Fibroblast of villous mesenchyme (primary cell): ENCODE measurements around the gene ADCY7. TPM values are rescaled to one million over a fixed set of nuclear protein-coding genes. Genes with fewer than 3 reads are reported as not detected.

ENCODE experiments used
- DNase-seq: peaks from one replicate; pipeline ENCODE4 v3.0.0-alpha.2; 2010; ENCODE audit warnings: low read depth
- H3K4me3 ChIP-seq: 2 replicates; pipeline ENCODE4 v1.5.1; 2011; ENCODE audit warnings: low read depth, mild to moderate bottlenecking, low read length
- total RNA-seq: library from RNA; depleted of rRNA; stranded (reverse); fragments of >200 nt; gene quantifications from 2 replicates; pipeline ENCODE4 v1.2.3, GENCODE V29; 2012
- TF ChIP-seq, protein P1 (sequence below): IDR thresholded peaks from 2 replicates; pipeline ENCODE4 v1.5.1; 2012; ENCODE audit warnings: low read depth, mild to moderate bottlenecking, low read length; ENCODE audit not compliant: insufficient read depth

The ADCY7 gene
- total RNA-seq, 1 donor, result 44.9 TPM

DNA sequence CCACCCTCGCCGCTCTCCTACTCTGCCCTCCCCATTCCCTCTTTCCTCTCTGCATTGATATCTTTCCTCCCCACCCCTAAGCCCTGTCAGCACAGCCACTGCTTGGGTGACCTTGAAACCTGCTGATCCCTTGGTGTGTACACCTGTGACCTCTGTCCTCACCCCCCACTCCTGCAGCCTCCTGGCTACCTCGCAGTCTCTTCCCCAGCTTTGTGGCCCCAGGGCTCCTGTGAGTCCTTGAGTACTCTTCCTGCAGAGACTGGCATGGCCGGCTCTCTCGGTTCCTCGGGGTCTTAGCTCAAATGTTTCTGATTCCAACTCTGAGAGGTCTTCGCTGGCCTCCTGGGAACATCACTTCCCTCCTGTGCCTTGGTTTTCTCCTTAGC is 31.7 kb downstream of the ADCY7 start:
- DNase-seq, result no peak
- TF ChIP-seq, protein P1, sequence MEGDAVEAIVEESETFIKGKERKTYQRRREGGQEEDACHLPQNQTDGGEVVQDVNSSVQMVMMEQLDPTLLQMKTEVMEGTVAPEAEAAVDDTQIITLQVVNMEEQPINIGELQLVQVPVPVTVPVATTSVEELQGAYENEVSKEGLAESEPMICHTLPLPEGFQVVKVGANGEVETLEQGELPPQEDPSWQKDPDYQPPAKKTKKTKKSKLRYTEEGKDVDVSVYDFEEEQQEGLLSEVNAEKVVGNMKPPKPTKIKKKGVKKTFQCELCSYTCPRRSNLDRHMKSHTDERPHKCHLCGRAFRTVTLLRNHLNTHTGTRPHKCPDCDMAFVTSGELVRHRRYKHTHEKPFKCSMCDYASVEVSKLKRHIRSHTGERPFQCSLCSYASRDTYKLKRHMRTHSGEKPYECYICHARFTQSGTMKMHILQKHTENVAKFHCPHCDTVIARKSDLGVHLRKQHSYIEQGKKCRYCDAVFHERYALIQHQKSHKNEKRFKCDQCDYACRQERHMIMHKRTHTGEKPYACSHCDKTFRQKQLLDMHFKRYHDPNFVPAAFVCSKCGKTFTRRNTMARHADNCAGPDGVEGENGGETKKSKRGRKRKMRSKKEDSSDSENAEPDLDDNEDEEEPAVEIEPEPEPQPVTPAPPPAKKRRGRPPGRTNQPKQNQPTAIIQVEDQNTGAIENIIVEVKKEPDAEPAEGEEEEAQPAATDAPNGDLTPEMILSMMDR, result no peak
- H3K4me3 ChIP-seq, result no peak overlapping the region

DNA sequence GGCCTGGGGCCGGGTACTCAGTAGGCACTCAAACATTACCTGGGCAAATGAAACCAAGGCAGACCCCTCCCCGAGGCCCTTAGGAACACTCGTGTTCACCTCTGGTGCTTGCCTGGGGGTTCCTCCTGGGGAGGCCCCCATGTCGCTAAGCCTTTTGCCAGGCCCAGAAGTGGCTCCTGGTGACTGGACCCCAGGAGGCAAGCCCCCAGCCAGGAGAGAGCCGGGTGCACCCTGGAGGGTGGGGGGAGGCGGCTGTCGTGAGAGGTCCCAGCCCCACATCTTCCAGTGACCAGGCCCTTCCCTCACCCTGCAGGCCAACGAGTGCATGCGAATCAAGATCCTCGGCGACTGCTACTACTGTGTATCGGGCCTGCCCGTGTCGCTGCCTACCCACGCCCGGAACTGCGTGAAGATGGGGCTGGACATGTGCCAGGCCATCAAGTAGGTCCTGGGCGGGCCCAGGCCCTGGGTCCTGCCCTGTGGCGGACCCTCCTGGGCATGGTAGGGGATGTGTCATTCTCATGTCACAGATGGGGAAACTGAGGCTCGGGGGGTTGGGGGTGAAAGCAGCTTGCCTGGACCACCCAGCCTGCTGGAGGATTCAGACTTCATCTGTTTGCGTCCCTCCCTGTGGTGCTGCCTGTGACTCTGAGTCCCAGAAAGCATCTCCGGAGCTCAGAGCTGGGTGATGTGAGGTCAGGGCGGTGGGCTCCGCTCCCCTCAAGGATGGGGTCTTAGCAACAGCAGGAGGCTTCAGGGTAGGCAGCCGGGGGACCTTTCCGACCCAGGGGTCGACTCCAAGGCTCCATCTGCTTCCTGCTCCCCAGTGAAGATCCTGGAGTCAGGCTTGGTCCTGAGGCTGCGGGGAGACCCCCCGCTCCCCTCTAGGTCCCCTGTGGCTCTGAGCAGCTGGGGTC is 32.5 kb downstream of the ADCY7 start:
- no peak overlapping the region for H3K4me3 ChIP-seq
- no peak for DNase-seq
- TF ChIP-seq, protein P1, result no peak

DNA sequence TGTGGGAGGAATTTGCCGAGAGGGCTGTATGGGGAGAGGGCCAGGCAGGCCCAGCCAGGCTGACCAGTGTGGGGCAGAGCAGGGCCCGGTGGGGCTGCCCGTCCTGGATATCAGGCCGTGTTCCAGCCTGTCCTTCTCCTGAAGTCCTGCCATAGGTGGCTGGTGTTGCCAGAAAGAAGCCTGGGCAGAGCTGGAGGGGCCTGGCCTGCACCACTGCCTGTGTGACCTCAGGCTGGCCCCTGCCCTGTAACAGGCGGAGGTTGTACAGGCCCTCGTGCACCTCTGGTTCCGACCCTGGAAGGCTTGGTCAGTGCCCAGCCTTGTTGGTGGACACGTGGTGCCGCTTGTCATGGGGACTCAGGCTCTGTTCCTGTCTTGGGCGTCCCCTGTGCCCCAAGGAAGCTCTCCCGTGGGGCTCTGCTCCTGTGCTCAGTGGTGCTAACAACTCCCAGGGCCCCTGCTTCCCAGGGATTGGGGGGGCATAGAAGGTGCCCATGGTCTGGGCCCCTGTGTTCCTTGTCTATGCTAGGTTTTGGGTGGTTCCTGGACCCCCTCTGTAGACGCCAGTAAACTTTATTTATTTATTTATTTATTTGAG is 33.3 kb downstream of the ADCY7 start:
- DNase-seq, result no peak
- TF ChIP-seq, protein P1, result no peak
- H3K4me3 ChIP-seq, result no peak overlapping the region

DNA sequence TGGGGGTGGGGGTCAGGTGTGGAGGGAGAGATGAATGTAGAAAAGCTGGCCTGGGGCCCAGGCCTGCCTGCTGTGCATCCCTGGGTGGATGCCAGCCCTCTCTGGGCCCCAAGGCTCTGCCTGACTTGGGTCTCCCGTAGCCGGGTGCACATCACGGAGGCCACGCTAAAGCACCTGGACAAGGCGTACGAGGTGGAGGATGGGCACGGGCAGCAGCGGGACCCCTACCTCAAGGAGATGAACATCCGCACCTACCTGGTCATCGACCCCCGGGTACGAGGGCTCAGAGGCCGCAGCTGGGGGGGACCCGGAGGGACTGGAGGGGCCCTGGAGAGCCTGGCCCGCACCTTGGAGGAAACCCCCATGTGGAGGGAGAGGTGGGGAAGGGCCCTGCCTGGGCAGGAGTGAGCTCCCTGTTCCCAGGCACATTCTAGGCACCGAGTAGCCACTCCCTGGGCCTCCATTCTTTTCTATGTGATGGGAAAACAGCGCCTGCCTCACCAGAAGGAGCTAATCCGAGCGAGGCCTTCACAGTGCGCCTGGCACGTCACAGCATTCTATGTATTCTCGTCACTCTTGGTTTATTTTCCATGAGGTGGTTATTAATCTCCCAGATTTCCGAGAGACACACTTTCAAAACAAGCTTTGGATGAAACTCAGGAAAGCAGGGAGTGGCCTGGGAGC is 34.7 kb downstream of the ADCY7 start:
- TF ChIP-seq, protein P1, result no peak
- no peak overlapping the region for H3K4me3 ChIP-seq
- peak; percentile 35 for DNase-seq

DNA sequence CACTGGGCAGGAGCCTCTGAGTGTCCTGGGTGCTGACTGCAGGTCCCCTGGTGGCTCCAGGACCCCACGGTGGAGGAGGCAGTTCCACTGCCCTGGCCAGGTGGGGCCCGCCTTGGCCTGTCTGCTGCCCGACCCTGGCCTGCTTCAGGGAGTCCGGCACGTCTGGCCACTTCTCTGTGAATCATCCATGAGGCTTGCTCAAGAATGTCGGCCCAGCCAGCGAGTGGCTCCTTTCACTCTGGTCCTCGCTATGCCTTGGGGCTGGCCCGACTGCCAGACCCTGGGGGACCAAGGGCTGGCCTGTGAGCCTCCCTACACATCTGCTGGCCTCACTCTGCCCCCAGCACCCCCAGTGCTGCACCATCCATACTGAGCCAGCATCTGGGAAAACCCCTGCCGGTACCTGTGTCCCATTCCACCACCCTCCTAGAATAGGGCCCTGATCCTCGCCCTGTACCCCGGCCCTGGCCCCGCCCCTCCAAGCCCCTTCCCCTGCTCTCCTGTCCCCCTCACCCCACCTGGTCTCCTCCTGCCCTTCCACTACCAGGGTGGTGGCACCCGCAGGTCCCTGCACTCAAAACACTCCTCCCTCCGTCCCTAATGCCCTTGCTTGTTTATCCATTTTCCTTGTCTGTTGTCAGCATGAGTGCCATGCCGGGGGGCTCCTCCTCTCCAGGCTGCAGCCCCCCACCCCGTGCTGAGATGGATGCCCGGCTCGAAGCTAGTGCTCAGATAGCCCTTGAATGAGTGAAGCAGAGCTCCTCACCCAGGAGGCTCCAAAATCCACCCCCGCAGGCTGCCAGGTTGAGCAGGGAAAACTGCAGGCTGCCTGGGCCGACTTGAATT is 35.5 kb downstream of the ADCY7 start:
- TF ChIP-seq, protein P1, result no peak
- H3K4me3 ChIP-seq, result no peak overlapping the region
- DNase-seq, result peak; percentile 68

DNA sequence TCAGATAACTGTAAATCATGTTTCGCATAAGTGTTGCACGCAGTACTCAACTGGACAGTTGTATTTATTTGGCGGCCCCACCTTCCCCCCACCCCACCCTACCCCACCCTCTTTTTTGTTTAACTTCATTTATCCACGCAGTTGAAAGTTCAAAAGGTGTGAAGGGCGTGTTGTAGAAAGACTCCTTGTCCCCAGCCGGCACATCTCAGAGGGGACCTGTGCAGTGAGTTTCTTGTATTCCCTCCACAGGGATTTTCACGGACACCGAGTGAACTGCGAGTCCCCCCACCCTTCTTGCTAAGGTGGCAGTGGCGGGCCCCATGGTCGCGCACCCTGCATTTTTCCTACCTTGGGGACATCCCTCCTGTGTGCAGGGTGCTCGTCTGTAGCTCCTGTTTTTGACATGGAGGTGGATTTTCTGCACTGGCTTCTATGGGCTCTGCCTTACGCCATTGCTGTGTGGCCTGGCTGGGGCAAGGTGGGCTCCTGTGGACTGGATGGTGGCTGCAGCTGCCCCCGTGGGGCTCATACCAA is 36.2 kb downstream of the ADCY7 start:
- no peak for DNase-seq
- H3K4me3 ChIP-seq, result no peak overlapping the region
- TF ChIP-seq, protein P1, result no peak
